Activated CD4-positive, alpha-beta T cell treated with anti-CD3 and anti-CD28 coated beads, Interleukin-2, amount 50 U/mL, for 4 hours (primary cell): ENCODE data around the gene RALGDS.
"Not testable (repeated sequence)": the region's sequence is repeated elsewhere in the genome, so short reads cannot be mapped to it uniquely, and the experiment has no call there.

Source experiments
- DNase-seq, 2 experiments: peaks; one replicate each; pipeline ENCODE4 v3.0.0-alpha.2; 2020

Gene RALGDS

GRCh38 chr9:133063500-133064231, 57.4 kb downstream of the RALGDS start:
- DNase-seq = no peak

GRCh38 chr9:133063159-133063499, 57.9 kb downstream of the RALGDS start:
- no peak for DNase-seq

- DNase-seq = not testable (repeated sequence)
Measured at GRCh38 chr9:133062569-133062968, 58.5 kb downstream of the RALGDS start.

- not testable (repeated sequence) for DNase-seq
Measured at GRCh38 chr9:133061764-133062145, 59.3 kb downstream of the RALGDS start, which contains the start of gene CEL. CEL (plus strand) TSS chr9:133061981; CDS start chr9:133062003, 22 bp downstream.

- not testable (repeated sequence) for DNase-seq
Measured at GRCh38 chr9:133061019-133061763, 59.8 kb downstream of the RALGDS start.

GRCh38 chr9:133060417-133060841, 60.6 kb downstream of the RALGDS start:
- no peak for DNase-seq

GRCh38 chr9:133059623-133060022, 61.4 kb downstream of the RALGDS start:
- no peak for DNase-seq

- no peak for DNase-seq
Measured at GRCh38 chr9:133058550-133059320, 62.3 kb downstream of the RALGDS start.

GRCh38 chr9:133058071-133058470, 63.0 kb downstream of the RALGDS start:
- no peak for DNase-seq

- no peak for DNase-seq
Measured at GRCh38 chr9:133057553-133057952, 63.5 kb downstream of the RALGDS start.

GRCh38 chr9:133057006-133057405, 64.0 kb downstream of the RALGDS start:
- DNase-seq = no peak

- no peak for DNase-seq
Measured at GRCh38 chr9:133056533-133056932, 64.5 kb downstream of the RALGDS start.

GRCh38 chr9:133055788-133056420, 65.1 kb downstream of the RALGDS start:
- no peak for DNase-seq

- DNase-seq = no peak
Measured at GRCh38 chr9:133054966-133055365, 66.1 kb downstream of the RALGDS start.

- no peak for DNase-seq
Measured at GRCh38 chr9:133054194-133054890, 66.7 kb downstream of the RALGDS start.

- no peak for DNase-seq
Measured at GRCh38 chr9:133051966-133052539, 69.0 kb downstream of the RALGDS start.

GRCh38 chr9:133051281-133051900, 69.6 kb downstream of the RALGDS start:
- DNase-seq = no peak

GRCh38 chr9:133050781-133051180, 70.3 kb downstream of the RALGDS start:
- no peak for DNase-seq

- DNase-seq = no peak
Measured at GRCh38 chr9:133050142-133050541, 70.9 kb downstream of the RALGDS start.

GRCh38 chr9:133049043-133049442, 72.0 kb downstream of the RALGDS start:
- no peak for DNase-seq

GRCh38 chr9:133048595-133048994, 72.4 kb downstream of the RALGDS start:
- DNase-seq = peak in 1 of 2 experiments; percentile 17
